GM18508 (cell line): ENCODE measurements around the gene ADAM17.

ENCODE experiments used
- ATAC-seq: cut with Tn5 transposase; IDR thresholded peaks from one replicate; pipeline ENCODE4 v1.9.1; 2021; ENCODE audit warnings: moderate number of reproducible peaks; ENCODE audit not compliant: insufficient read depth, unreplicated experiment

The ADAM17 gene

GRCh38 chr2:9474361-9475057, 81.1 kb downstream of the ADAM17 start, which contains the start of gene IAH1:
Gene IAH1, plus strand, starts transcription at chr2:9474551. Its CDS starts 16 bp downstream, at chr2:9474567.
- no peak for ATAC-seq

GRCh38 chr2:9473985-9474360, 81.7 kb downstream of the ADAM17 start:
- no peak for ATAC-seq

- no peak for ATAC-seq
Observed at GRCh38 chr2:9473308-9473984, 82.2 kb downstream of the ADAM17 start.

GRCh38 chr2:9472511-9472910, 83.1 kb downstream of the ADAM17 start:
- no peak for ATAC-seq

GRCh38 chr2:9471206-9471605, 84.4 kb downstream of the ADAM17 start:
- ATAC-seq, result no peak

- ATAC-seq, result no peak
Observed at GRCh38 chr2:9467687-9468086, 87.9 kb downstream of the ADAM17 start.

- ATAC-seq, result no peak
Observed at GRCh38 chr2:9466147-9466683, 89.4 kb downstream of the ADAM17 start.

GRCh38 chr2:9465170-9465569, 90.5 kb downstream of the ADAM17 start:
- no peak for ATAC-seq

GRCh38 chr2:9463698-9464034, 92.0 kb downstream of the ADAM17 start:
- ATAC-seq, result no peak

GRCh38 chr2:9462886-9463697, 92.5 kb downstream of the ADAM17 start:
- ATAC-seq, result no peak

GRCh38 chr2:9462313-9462712, 93.3 kb downstream of the ADAM17 start:
- ATAC-seq, result no peak

- ATAC-seq, result no peak
Observed at GRCh38 chr2:9461079-9461478, 94.6 kb downstream of the ADAM17 start.

GRCh38 chr2:9460441-9461017, 95.1 kb downstream of the ADAM17 start:
- ATAC-seq, result no peak

GRCh38 chr2:9451231-9451630, 104.4 kb downstream of the ADAM17 start:
- no peak for ATAC-seq

GRCh38 chr2:9445089-9445488, 110.5 kb downstream of the ADAM17 start:
- no peak for ATAC-seq

GRCh38 chr2:9443526-9443925, 112.1 kb downstream of the ADAM17 start:
- ATAC-seq, result no peak

GRCh38 chr2:9441556-9441955, 114.1 kb downstream of the ADAM17 start:
- no peak for ATAC-seq

GRCh38 chr2:9440058-9440727, 115.4 kb downstream of the ADAM17 start:
- no peak for ATAC-seq

GRCh38 chr2:9439536-9439935, 116.1 kb downstream of the ADAM17 start:
- ATAC-seq, result no peak
